NB4 (cell line): Measurements from ENCODE around the gene MEGF8.

Source experiments
- CTCF ChIP-seq: IDR thresholded peaks from one replicate; pipeline ENCODE4 v1.5.1; 2012; ENCODE audit warnings: low read depth, low read length
- MAX ChIP-seq: IDR thresholded peaks from 2 replicates; pipeline ENCODE4 v1.6.1; 2011; ENCODE audit warnings: low read depth, low read length
- MYC ChIP-seq: IDR thresholded peaks from 2 replicates; pipeline ENCODE4 v1.6.1; 2011; ENCODE audit warnings: low read depth, low read length
- POLR2A ChIP-seq: IDR thresholded peaks from 2 replicates; pipeline ENCODE4 v1.6.1; 2011; ENCODE audit warnings: mild to moderate bottlenecking; ENCODE audit not compliant: insufficient read length; ENCODE audit errors: extremely low read depth

GRCh38 chr19:42407085-42407815 lies 81.8 kb downstream of the MEGF8 start:
- TF ChIP-seq CTCF (no peak), MYC (no peak), POLR2A (no peak), MAX (no peak)
